Ovary (tissue), 9 donors: ENCODE measurements around the gene RAB4A. TPM values are rescaled to one million over a fixed set of nuclear protein-coding genes. Genes with fewer than 3 reads are reported as not detected.

Experiments
- DNase-seq, 5 donors: peaks; one replicate each; pipeline ENCODE4 v3.0.0-alpha.2; 2019 to 2020
- H3K27ac ChIP-seq, 2 donors: fragments of 200-600 bp; one replicate each; pipeline versions ENCODE4 v1.5.1 to v1.8.0; 2019 to 2022
- H3K27me3 ChIP-seq: fragments of 200-600 bp; one replicate; pipeline ENCODE4 v1.8.0; 2022
- H3K36me3 ChIP-seq: fragments of 200-600 bp; sonication (generic); one replicate; pipeline ENCODE4 v1.5.1; 2019
- H3K4me1 ChIP-seq: one replicate; pipeline ENCODE4 v1.8.1; 2013; ENCODE audit warnings: mild to moderate bottlenecking, moderate library complexity; ENCODE audit not compliant: insufficient read depth
- H3K4me3 ChIP-seq: fragments of 200-600 bp; sonication (generic); one replicate; pipeline ENCODE4 v1.5.1; 2017
- H3K9me3 ChIP-seq, 2 donors: fragments of 200-600 bp in 1 of 2; sonication (generic) in 1 of 2; one replicate each; pipeline versions ENCODE4 v1.5.1 to v1.8.1; 2013 to 2019; ENCODE audit warnings: mild to moderate bottlenecking in 1 of 2, moderate library complexity in 1 of 2
- EP300 ChIP-seq: sonication (generic); formaldehyde crosslinking; IDR thresholded peaks from one replicate; pipeline ENCODE4 v1.6.1; 2017; ENCODE audit warnings: antibody characterized with exemption
- POLR2A ChIP-seq: fragments of 450-650 bp; IDR thresholded peaks from one replicate; pipeline ENCODE4 v1.6.1; 2017; ENCODE audit warnings: antibody characterized with exemption, mild to moderate bottlenecking, moderate library complexity
- WGBS, 3 donors: extraction: QIAGEN DNeasy Blood & Tissue Kit in 1 of 3; methylation state at CpG; one replicate each; pipeline versions ENCODE4 v1.1.5 to v1.1.7; 2013 to 2017; 5-methylcytosine and 5-hydroxymethylcytosine counted together
- intact Hi-C, 4 donors: fragments of 100-400 bp; cut with DNase I; formaldehyde crosslinking; loops; one replicate each; pipeline versions ENCODE4 v1.11.0 to v1.15.1; 2022 to 2023
- polyA plus RNA-seq, 2 donors: library from polyadenylated mRNA; stranded (reverse); fragments of 200-250 nt in 1 of 2; fragments of 350-450 nt in 1 of 2; fragmentation: Illumina TruSeq in 1 of 2; extraction: RNeasy Lipid Tissue Mini Kit (QIAGEN cat#74804) in 1 of 2; gene quantifications; one replicate each; pipeline ENCODE4 v1.2.3, GENCODE V29; 2013 to 2014
- total RNA-seq, 7 donors: library from RNA; depleted of rRNA in 2 of 7; stranded (reverse); fragments of >200 nt in 2 of 7; fragmentation: NEBNext Ultra II Directional in 3 of 7; extraction: Animal tissue kit (Norgen Biotek cat#: 25700) in 3 of 7; gene quantifications; one replicate each; pipeline versions ENCODE4 v1.1.0 to v1.2.4, GENCODE V29; 2016 to 2023
- TF ChIP-seq, protein P1 (sequence below), 3 donors: fragments of 450-650 bp in 2 of 3; fragments of 200-600 bp in 1 of 3; IDR thresholded peaks; one replicate each; pipeline versions ENCODE4 v1.5.1 to v1.8.0; 2016 to 2022; ENCODE audit warnings: antibody characterized with exemption in 3 of 3, mild to moderate bottlenecking in 1 of 3
- donor health status: DM: no; HTN: no; CAD: no; lungs with moderate emphysema.
- donor health status: DM: no; HTN: no; CAD: no.
- donor health status: Bipolar disorder and iron deficiency.
- donor health status: DM: yes; HTN: yes; CAD: no.
- donor health status: DM: no; HTN: no; CAD: no.
- donor health status: DM: yes; HTN: yes; CAD: no.

RAB4A gene
- total and polyA plus RNA-seq, 9 donors = 19.5 to 69.2 (median 44.3) TPM

DNA sequence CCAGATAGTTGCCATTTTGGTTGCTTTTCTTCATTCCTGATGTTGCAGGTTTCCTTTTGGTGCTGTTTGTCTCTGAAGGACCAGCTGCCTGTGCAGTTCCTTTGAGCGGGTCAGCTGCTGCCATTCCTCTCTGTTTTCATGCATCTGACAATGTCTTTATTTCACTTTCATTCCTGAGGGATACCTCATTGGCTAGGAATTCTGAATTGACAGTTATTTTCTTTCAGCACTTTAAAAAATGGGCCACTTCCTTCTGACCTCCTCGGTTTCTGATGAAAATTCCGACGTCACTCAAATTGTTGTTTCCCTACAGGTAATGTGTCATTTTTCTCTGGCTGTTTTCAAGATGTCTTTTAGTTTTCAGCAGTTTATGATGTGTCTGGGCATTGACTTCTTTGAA lies 47.1 kb downstream of the RAB4A start:
- Histone ChIP-seq H3K36me3 (no peaks in the 10 kb centered on the region), H3K9me3 (no peaks in the 10 kb centered on the region), H3K27ac (no peak overlapping the region), H3K4me3 (no peak overlapping the region), H3K27me3 (no peaks in the 10 kb centered on the region), H3K4me1 (no peaks in the 10 kb centered on the region)
- DNase-seq = no peak
- TF ChIP-seq, protein P1, sequence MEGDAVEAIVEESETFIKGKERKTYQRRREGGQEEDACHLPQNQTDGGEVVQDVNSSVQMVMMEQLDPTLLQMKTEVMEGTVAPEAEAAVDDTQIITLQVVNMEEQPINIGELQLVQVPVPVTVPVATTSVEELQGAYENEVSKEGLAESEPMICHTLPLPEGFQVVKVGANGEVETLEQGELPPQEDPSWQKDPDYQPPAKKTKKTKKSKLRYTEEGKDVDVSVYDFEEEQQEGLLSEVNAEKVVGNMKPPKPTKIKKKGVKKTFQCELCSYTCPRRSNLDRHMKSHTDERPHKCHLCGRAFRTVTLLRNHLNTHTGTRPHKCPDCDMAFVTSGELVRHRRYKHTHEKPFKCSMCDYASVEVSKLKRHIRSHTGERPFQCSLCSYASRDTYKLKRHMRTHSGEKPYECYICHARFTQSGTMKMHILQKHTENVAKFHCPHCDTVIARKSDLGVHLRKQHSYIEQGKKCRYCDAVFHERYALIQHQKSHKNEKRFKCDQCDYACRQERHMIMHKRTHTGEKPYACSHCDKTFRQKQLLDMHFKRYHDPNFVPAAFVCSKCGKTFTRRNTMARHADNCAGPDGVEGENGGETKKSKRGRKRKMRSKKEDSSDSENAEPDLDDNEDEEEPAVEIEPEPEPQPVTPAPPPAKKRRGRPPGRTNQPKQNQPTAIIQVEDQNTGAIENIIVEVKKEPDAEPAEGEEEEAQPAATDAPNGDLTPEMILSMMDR (IDR thresholded peaks at IDR 0.05) = no peak
- TF ChIP-seq POLR2A (no peak), EP300 (no peak)
- WGBS, 3 donors = 89 to 91% (median 91%) methylated on average over 4 of the region's 4 CpGs
- intact Hi-C loops = no loop called here

DNA sequence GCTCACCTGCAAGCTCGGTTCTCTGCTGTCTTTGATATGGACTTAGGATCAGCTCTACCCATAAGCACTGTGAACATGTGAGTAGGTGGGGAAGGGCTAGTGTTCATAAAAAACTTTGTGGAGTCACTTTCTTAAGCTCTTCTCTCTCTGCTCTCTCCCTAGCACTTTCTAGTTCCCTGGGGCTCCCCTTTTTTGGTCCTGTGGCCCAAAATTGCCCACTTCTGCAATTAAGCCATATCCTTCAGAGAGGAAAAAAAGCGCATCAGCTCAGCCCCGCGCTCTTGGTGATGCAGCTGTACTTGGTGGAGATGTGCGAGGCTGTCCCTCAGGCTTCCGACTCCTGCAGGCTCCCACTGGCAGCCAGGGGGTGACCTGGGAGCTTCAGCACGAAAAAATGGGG lies 48.6 kb downstream of the RAB4A start:
- H3K27me3 ChIP-seq = no peaks in the 10 kb centered on the region
- no peaks in the 10 kb centered on the region for H3K4me1 ChIP-seq
- no peaks in the 10 kb centered on the region for H3K36me3 ChIP-seq
- DNase-seq = no peak
- H3K9me3 ChIP-seq = no peaks in the 10 kb centered on the region
- 89 to 95% (median 93%) methylated on average over 7 of the region's 7 CpGs for WGBS, 3 donors
- no peak for TF ChIP-seq POLR2A
- TF ChIP-seq, protein P1 (IDR thresholded peaks at IDR 0.05) = no peak
- TF ChIP-seq EP300 = no peak
- intact Hi-C loops = no loop called here
- H3K4me3 ChIP-seq = no peak overlapping the region
- H3K27ac ChIP-seq = no peak overlapping the region

DNA sequence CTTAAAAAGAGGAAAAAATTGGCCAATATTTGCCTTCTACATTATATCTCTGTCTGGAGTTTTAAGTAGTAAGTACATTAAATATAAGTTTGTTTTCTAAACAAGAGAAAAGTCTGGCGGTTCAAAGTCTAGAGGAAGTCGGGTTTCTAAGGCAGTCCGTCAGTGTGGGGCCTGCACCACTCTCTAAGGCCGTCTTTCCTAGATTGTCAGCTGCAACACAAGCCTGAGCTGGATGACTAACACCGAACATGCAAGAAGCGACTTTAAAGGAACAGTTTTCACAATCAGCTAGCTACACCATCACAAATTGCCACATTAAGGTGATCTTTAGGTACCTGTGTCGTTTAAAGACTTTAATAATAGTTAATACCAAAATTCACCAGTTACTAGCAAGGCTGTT lies 52.3 kb downstream of the RAB4A start:
- 94 to 95% (median 94%) methylated on average over 7 of the region's 7 CpGs for WGBS, 3 donors
- Histone ChIP-seq H3K27ac (no peak overlapping the region), H3K36me3 (no peaks in the 10 kb centered on the region), H3K9me3 (no peaks in the 10 kb centered on the region), H3K4me3 (no peak overlapping the region), H3K27me3 (no peaks in the 10 kb centered on the region), H3K4me1 (peaks cover 6% of the 10 kb centered on the region)
- intact Hi-C loops = no loop called here
- TF ChIP-seq POLR2A = no peak
- no peak for TF ChIP-seq EP300
- TF ChIP-seq, protein P1 (IDR thresholded peaks at IDR 0.05) = no peak
- no peak for DNase-seq

DNA sequence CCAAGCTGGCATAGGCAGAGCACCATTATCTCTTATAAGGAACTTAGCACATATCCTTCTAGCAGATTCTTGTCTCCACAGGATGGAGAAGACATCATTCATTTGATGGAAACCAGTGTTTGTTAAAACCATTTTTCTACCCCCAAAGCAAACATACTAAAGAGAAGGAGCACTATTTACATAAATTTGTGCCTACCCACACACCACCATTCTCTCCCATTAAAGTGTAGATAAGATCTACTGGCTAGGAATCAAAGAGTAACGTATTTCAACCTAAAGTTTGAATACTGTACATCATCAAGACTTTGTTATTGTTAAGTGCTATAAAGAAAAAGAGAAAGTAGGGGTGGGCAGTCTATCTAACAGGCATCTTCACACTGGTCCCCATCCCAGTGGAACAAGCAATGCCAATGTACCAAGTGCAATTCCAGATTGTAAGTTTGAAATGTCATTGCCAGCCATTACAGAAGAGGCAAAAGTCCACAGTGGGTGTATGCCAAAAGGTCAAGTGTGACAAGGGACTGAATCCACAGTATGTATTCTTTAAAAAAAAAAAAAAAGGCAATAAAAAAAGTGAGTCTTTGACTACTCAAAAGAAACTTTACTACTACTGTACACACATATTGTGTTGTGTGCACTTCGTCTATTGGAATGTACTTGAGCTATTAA lies 53.1 kb downstream of the RAB4A start:
- DNase-seq = no peak
- WGBS, 3 donors = 97% methylated on average over 2 of the region's 2 CpGs
- Histone ChIP-seq H3K4me1 (peaks cover 6% of the 10 kb centered on the region), H3K27me3 (no peaks in the 10 kb centered on the region), H3K4me3 (no peak overlapping the region), H3K36me3 (no peaks in the 10 kb centered on the region), H3K9me3 (no peaks in the 10 kb centered on the region), H3K27ac (no peak overlapping the region)
- TF ChIP-seq, protein P1 (IDR thresholded peaks at IDR 0.05) = no peak
- TF ChIP-seq EP300 (no peak), POLR2A (no peak)
- intact Hi-C loops = no loop called here
